WTC11 (cell line): ENCODE data around the gene DSG4. TPM values are rescaled to one million over a fixed set of nuclear protein-coding genes. Genes with fewer than 3 reads are reported as not detected.
A peak's percentile ranks its signal among the peaks of the same experiment; 100 is the strongest.

Experiments used
- ATAC-seq: fragments of 200-7000 bp; cut with Tn5 transposase; 2 replicates; pipeline ENCODE4 v1.10.0; 2021; ENCODE audit warnings: mild to moderate bottlenecking, moderate library complexity
- CTCF ChIA-PET: fragments of 300-600 bp; sonication (Branson Sonifier 250); formaldehyde crosslinking; loops from one replicate; lab custom pipeline; 2021; ENCODE audit warnings: antibody characterized with exemption; lab: Charles Lee
- POLR2A ChIA-PET: fragments of 350-600 bp; sonication (Branson Sonifier 250); formaldehyde crosslinking; loops from one replicate; lab custom pipeline; 2021; ENCODE audit warnings: antibody characterized with exemption; lab: Charles Lee
- DNase-seq: peaks from one replicate; pipeline ENCODE4 v3.0.0; 2021; ENCODE audit warnings: low spot score
- H3K27ac Mint-ChIP-seq: 2 replicates; pipeline ENCODE4 v1.8.0; 2021; ENCODE audit warnings: mixed read lengths
- H3K27me3 Mint-ChIP-seq: 2 replicates; pipeline ENCODE4 v1.8.0; 2021; ENCODE audit warnings: low read depth, mild to moderate bottlenecking, moderate library complexity, mixed read lengths
- H3K36me3 Mint-ChIP-seq: 2 replicates; pipeline ENCODE4 v1.8.0; 2021; ENCODE audit warnings: mixed read lengths
- H3K4me1 Mint-ChIP-seq: 2 replicates; pipeline ENCODE4 v1.8.0; 2022; ENCODE audit warnings: mixed read lengths
- H3K4me3 Mint-ChIP-seq: 2 replicates; pipeline ENCODE4 v1.8.0; 2021; ENCODE audit warnings: mild to moderate bottlenecking, moderate library complexity, mixed read lengths
- H3K9me3 Mint-ChIP-seq: 2 replicates; pipeline ENCODE4 v1.8.0; 2021; ENCODE audit warnings: mixed read lengths
- ATF3 ChIP-seq: sonication (generic); formaldehyde crosslinking; conservative IDR thresholded peaks from 2 replicates; pipeline ENCODE4 v1.8.1; 2022; ENCODE audit warnings: mild to moderate bottlenecking, missing genetic modification reagents
- CREB1 ChIP-seq: sonication (generic); formaldehyde crosslinking; IDR thresholded peaks from 2 replicates; pipeline ENCODE4 v1.8.0; 2023; ENCODE audit warnings: mild to moderate bottlenecking, missing genetic modification reagents
- E2F1 ChIP-seq: sonication (generic); formaldehyde crosslinking; IDR thresholded peaks from 2 replicates; pipeline ENCODE4 v1.8.0; 2022; ENCODE audit warnings: mild to moderate bottlenecking, missing genetic modification reagents
- ELF4 ChIP-seq: sonication (generic); formaldehyde crosslinking; IDR thresholded peaks from 2 replicates; pipeline ENCODE4 v1.8.1; 2022; ENCODE audit warnings: low read depth, mild to moderate bottlenecking, moderate library complexity, missing genetic modification reagents
- ERG ChIP-seq: fragments of 250-450 bp; sonication (Bioruptor Pico); IDR thresholded peaks from 2 replicates; pipeline ENCODE4 v1.8.0; 2021; ENCODE audit warnings: mild to moderate bottlenecking
- ESRRA ChIP-seq: sonication (generic); formaldehyde crosslinking; IDR thresholded peaks from 2 replicates; pipeline ENCODE4 v1.8.1; 2022; ENCODE audit warnings: mild to moderate bottlenecking, missing genetic modification reagents, borderline replicate concordance
- FOXP4 ChIP-seq: sonication (generic); formaldehyde crosslinking; IDR thresholded peaks from 2 replicates; pipeline ENCODE4 v1.8.0; 2022; ENCODE audit warnings: mild to moderate bottlenecking, missing genetic modification reagents
- HMGA2 ChIP-seq: fragments of 250-450 bp; sonication (Bioruptor Pico); IDR thresholded peaks from 2 replicates; pipeline ENCODE4 v1.4.0; 2021; ENCODE audit warnings: mild to moderate bottlenecking, moderate library complexity
- IRF1 ChIP-seq: sonication (generic); formaldehyde crosslinking; IDR thresholded peaks from 2 replicates; pipeline ENCODE4 v1.8.0; 2023; ENCODE audit warnings: missing genetic modification reagents
- IRF2 ChIP-seq: sonication (generic); formaldehyde crosslinking; IDR thresholded peaks from 2 replicates; pipeline ENCODE4 v1.8.0; 2022; ENCODE audit warnings: low read depth, missing genetic modification reagents, borderline replicate concordance
- JAZF1 ChIP-seq: fragments of 250-450 bp; sonication (Bioruptor Pico); IDR thresholded peaks from 2 replicates; pipeline ENCODE4 v1.9.0; 2021; ENCODE audit warnings: moderate library complexity, mild to moderate bottlenecking, inconsistent platforms
- MAX ChIP-seq: sonication (generic); formaldehyde crosslinking; IDR thresholded peaks from 2 replicates; pipeline ENCODE4 v1.8.0; 2022; ENCODE audit warnings: mild to moderate bottlenecking, missing genetic modification reagents
- MLX ChIP-seq: sonication (generic); formaldehyde crosslinking; IDR thresholded peaks from 2 replicates; pipeline ENCODE4 v1.8.1; 2023; ENCODE audit warnings: mild to moderate bottlenecking, missing genetic modification reagents, moderate library complexity
- NFATC4 ChIP-seq: fragments of 250-450 bp; sonication (Bioruptor Pico); IDR thresholded peaks from 2 replicates; pipeline ENCODE4 v1.9.0; 2021; ENCODE audit warnings: mild to moderate bottlenecking
- NFE2L1 ChIP-seq: sonication (generic); formaldehyde crosslinking; IDR thresholded peaks from 2 replicates; pipeline ENCODE4 v1.8.1; 2023; ENCODE audit warnings: missing genetic modification reagents
- NFYB ChIP-seq: sonication (generic); formaldehyde crosslinking; conservative IDR thresholded peaks from 2 replicates; pipeline ENCODE4 v1.8.0; 2022; ENCODE audit warnings: low read depth, missing genetic modification reagents
- NR2C2 ChIP-seq: sonication (generic); formaldehyde crosslinking; IDR thresholded peaks from 2 replicates; pipeline ENCODE4 v1.8.0; 2022; ENCODE audit warnings: mild to moderate bottlenecking, missing genetic modification reagents
- PREB ChIP-seq: sonication (generic); formaldehyde crosslinking; IDR thresholded peaks from 2 replicates; pipeline ENCODE4 v1.8.1; 2022; ENCODE audit warnings: mild to moderate bottlenecking, missing genetic modification reagents, moderate library complexity, borderline replicate concordance
- PRRX2 ChIP-seq: fragments of 250-450 bp; sonication (Bioruptor Pico); IDR thresholded peaks from 2 replicates; pipeline ENCODE4 v1.8.0; 2021; ENCODE audit warnings: mild to moderate bottlenecking
- SP1 ChIP-seq: sonication (generic); formaldehyde crosslinking; conservative IDR thresholded peaks from 2 replicates; pipeline ENCODE4 v1.8.1; 2022; ENCODE audit warnings: missing genetic modification reagents
- ZNF121 ChIP-seq: sonication (generic); formaldehyde crosslinking; IDR thresholded peaks from 2 replicates; pipeline ENCODE4 v1.8.0; 2023; ENCODE audit warnings: missing genetic modification reagents
- ZNF138 ChIP-seq: sonication (generic); formaldehyde crosslinking; conservative IDR thresholded peaks from 2 replicates; pipeline ENCODE4 v1.8.1; 2022; ENCODE audit warnings: mild to moderate bottlenecking, moderate library complexity, missing genetic modification reagents
- ZNF281 ChIP-seq: sonication (generic); formaldehyde crosslinking; IDR thresholded peaks from 2 replicates; pipeline ENCODE4 v1.8.0; 2023; ENCODE audit warnings: mild to moderate bottlenecking, missing genetic modification reagents
- total RNA-seq: library from RNA; stranded (reverse); gene quantifications from 3 replicates; pipeline ENCODE4 v1.2.3, GENCODE V29; 2021

Gene DSG4
- total RNA-seq, 1 experiment from 2014 or later, result not detected

GRCh38 chr18:31430072-31430471 is 53.5 kb downstream of the DSG4 start:
- Mint-ChIP-seq H3K4me1 (peaks cover 13% of the 10 kb centered on the region), H3K36me3 (peaks cover 4% of the 10 kb centered on the region; the same call in 1 of the 2 replicates), H3K9me3 (peaks cover 25% of the 10 kb centered on the region), H3K4me3 (no peak overlapping the region), H3K27ac (no peak overlapping the region), H3K27me3 (no peaks in the 10 kb centered on the region; the same call in 1 of the 2 replicates)
- peak; percentile 78 for ATAC-seq
- DNase-seq, result no peak
- CTCF ChIA-PET, result interaction anchor here (0.6 to 1.2 kb wide), 4 partner anchors 46 to 667 kb away, joined by 3 to 4 read pairs (median 3); no protein-coding TSS in a partner anchor
- POLR2A ChIA-PET, result interaction anchor here (1.2 kb wide), 1 partner anchor 67 kb away, joined by 3 read pairs; no protein-coding TSS in a partner anchor
- TF ChIP-seq IRF2 (CRISPR knock-in tag), result no peak
- TF ChIP-seq ERG, result no peak
- no peak for TF ChIP-seq ZNF281 (CRISPR knock-in tag)
- no peak for TF ChIP-seq ATF3 (CRISPR knock-in tag)

GRCh38 chr18:31430554-31430953 is 54.0 kb downstream of the DSG4 start:
- H3K27ac Mint-ChIP-seq, result no peak overlapping the region
- H3K9me3 Mint-ChIP-seq, result peaks cover 25% of the 10 kb centered on the region
- H3K4me1 Mint-ChIP-seq, result peaks cover 13% of the 10 kb centered on the region
- H3K36me3 Mint-ChIP-seq, result peaks cover 4% of the 10 kb centered on the region; the same call in 1 of the 2 replicates
- ChIA-PET POLR2A (interaction anchor here (1.2 kb wide), 1 partner anchor 67 kb away, joined by 3 read pairs; no protein-coding TSS in a partner anchor), CTCF (interaction anchor here (0.7 kb wide), 1 partner anchor 45 kb away, joined by 4 read pairs; no protein-coding TSS in a partner anchor)
- DNase-seq (no peak), ATAC-seq (no peak)
- TF ChIP-seq ELF4 (CRISPR knock-in tag) (no peak), NFATC4 (CRISPR knock-in tag) (no peak), PRRX2 (CRISPR knock-in tag) (no peak), E2F1 (CRISPR knock-in tag) (no peak), NFE2L1 (no peak), NR2C2 (CRISPR knock-in tag) (no peak), ZNF138 (no peak), FOXP4 (CRISPR knock-in tag) (no peak), IRF1 (CRISPR knock-in tag) (no peak), HMGA2 (no peak), NFYB (CRISPR knock-in tag) (no peak), CREB1 (CRISPR knock-in tag) (no peak), ESRRA (no peak), ZNF121 (no peak), MAX (no peak), SP1 (CRISPR knock-in tag) (no peak), PREB (CRISPR knock-in tag) (no peak), MLX (CRISPR knock-in tag) (no peak), JAZF1 (CRISPR knock-in tag) (no peak)
- H3K27me3 Mint-ChIP-seq, result no peaks in the 10 kb centered on the region; the same call in 1 of the 2 replicates
- no peak overlapping the region for H3K4me3 Mint-ChIP-seq
